Natural killer cell (primary cell): ENCODE measurements around the gene MAST4. TPM values are rescaled to one million over a fixed set of nuclear protein-coding genes. Genes with fewer than 3 reads are reported as not detected.

ENCODE experiments used
- ATAC-seq, 3 donors: fragments of 150-1000 bp in 2 of 3; fragments of 200-7000 bp in 1 of 3; cut with Tn5 transposase; 1 replicate in 1 of 3; 2 replicates in 2 of 3; pipeline ENCODE4 v1.10.0; 2021; ENCODE audit warnings: mild to moderate bottlenecking in 2 of 3, moderate library complexity in 2 of 3
- DNase-seq, 2 donors: peaks; one replicate each; pipeline versions ENCODE4 v3.0.0 to v3.0.0-alpha.2; 2013 to 2021; ENCODE audit warnings: mixed read lengths in 1 of 2
- H3K27ac ChIP-seq: one replicate; pipeline ENCODE4 v1.5.1; 2013; ENCODE audit warnings: mild to moderate bottlenecking, low read length
- H3K27me3 ChIP-seq: one replicate; pipeline ENCODE4 v1.6.1; 2013; ENCODE audit warnings: low read length; ENCODE audit not compliant: control insufficient read depth, insufficient read depth
- H3K36me3 ChIP-seq: one replicate; pipeline ENCODE4 v1.6.1; 2013; ENCODE audit warnings: low read length; ENCODE audit not compliant: control insufficient read depth, insufficient read depth
- H3K4me1 ChIP-seq: one replicate; pipeline ENCODE4 v1.6.1; 2013; ENCODE audit warnings: low read length; ENCODE audit not compliant: control insufficient read depth, insufficient read depth
- H3K4me3 ChIP-seq: one replicate; pipeline ENCODE4 v1.5.1; 2013; ENCODE audit warnings: low read length
- H3K9me3 ChIP-seq: one replicate; pipeline ENCODE4 v1.6.1; 2013; ENCODE audit warnings: low read length; ENCODE audit not compliant: control insufficient read depth, insufficient read depth
- H3K27ac Mint-ChIP-seq, 2 donors: one replicate each; pipeline ENCODE4 v1.8.0; 2022; ENCODE audit warnings: mild to moderate bottlenecking in 2 of 2, mixed read lengths in 2 of 2, moderate library complexity in 1 of 2
- H3K27me3 Mint-ChIP-seq, 2 donors: one replicate each; pipeline ENCODE4 v1.8.0; 2022; ENCODE audit warnings: low read depth in 2 of 2, mixed read lengths in 2 of 2
- H3K36me3 Mint-ChIP-seq: one replicate; pipeline ENCODE4 v1.8.0; 2022; ENCODE audit warnings: mixed read lengths
- H3K4me1 Mint-ChIP-seq, 2 donors: one replicate each; pipeline ENCODE4 v1.8.0; 2022; ENCODE audit warnings: mixed read lengths in 2 of 2
- H3K4me3 Mint-ChIP-seq: one replicate; pipeline ENCODE4 v1.8.0; 2022; ENCODE audit warnings: mild to moderate bottlenecking, moderate library complexity, mixed read lengths
- H3K9me3 Mint-ChIP-seq, 2 donors: one replicate each; pipeline ENCODE4 v1.8.0; 2022; ENCODE audit warnings: mixed read lengths in 2 of 2
- CTCF ChIP-seq: fragments of 200-600 bp; IDR thresholded peaks from one replicate; pipeline ENCODE4 v1.8.0; 2022; ENCODE audit warnings: antibody characterized with exemption
- WGBS: methylation state at CpG from one replicate; pipeline ENCODE4 v1.1.7; 2013; ENCODE audit warnings: missing lambda C conversion rate; ENCODE audit not compliant: insufficient coverage; 5-methylcytosine and 5-hydroxymethylcytosine counted together
- intact Hi-C: fragments of 100-400 bp; cut with micrococcal nuclease; formaldehyde crosslinking; loops from one replicate; pipeline ENCODE4 v1.14.2; 2022
- total RNA-seq, 4 donors: library from RNA; stranded (reverse); fragments of 120-200 nt in 1 of 4; gene quantifications; one replicate each; pipeline versions ENCODE4 v1.2.3 to v1.2.4, GENCODE V29; 2013 to 2022

Gene MAST4
- total RNA-seq, 3 donors from 2014 or later (not counting 1 experiment from before 2014, with no cell fraction given), result 6.5 to 14.1 (median 12.7) TPM

GRCh38 chr5:67037171-67037570 lies 441.0 kb downstream of the MAST4 start:
- Mint-ChIP-seq H3K4me1 (peaks cover 0 to 9% of the 10 kb centered on the region in 2 donors), H3K27ac (no peak overlapping the region), H3K4me3 (no peak overlapping the region), H3K9me3 (no peaks in the 10 kb centered on the region), H3K27me3 (no peaks in the 10 kb centered on the region), H3K36me3 (no peaks in the 10 kb centered on the region)
- no peak for TF ChIP-seq CTCF
- intact Hi-C loops, result no loop called here
- no peaks in the 10 kb centered on the region for H3K36me3 ChIP-seq
- no peaks in the 10 kb centered on the region for H3K27me3 ChIP-seq
- ATAC-seq (no peak), DNase-seq (no peak)
- H3K4me1 ChIP-seq, result no peaks in the 10 kb centered on the region
- H3K4me3 ChIP-seq, result no peak overlapping the region
- WGBS, result no CpG with 5 or more reads among the region's 1 CpG
- no peaks in the 10 kb centered on the region for H3K9me3 ChIP-seq
- H3K27ac ChIP-seq, result no peak overlapping the region

DNA sequence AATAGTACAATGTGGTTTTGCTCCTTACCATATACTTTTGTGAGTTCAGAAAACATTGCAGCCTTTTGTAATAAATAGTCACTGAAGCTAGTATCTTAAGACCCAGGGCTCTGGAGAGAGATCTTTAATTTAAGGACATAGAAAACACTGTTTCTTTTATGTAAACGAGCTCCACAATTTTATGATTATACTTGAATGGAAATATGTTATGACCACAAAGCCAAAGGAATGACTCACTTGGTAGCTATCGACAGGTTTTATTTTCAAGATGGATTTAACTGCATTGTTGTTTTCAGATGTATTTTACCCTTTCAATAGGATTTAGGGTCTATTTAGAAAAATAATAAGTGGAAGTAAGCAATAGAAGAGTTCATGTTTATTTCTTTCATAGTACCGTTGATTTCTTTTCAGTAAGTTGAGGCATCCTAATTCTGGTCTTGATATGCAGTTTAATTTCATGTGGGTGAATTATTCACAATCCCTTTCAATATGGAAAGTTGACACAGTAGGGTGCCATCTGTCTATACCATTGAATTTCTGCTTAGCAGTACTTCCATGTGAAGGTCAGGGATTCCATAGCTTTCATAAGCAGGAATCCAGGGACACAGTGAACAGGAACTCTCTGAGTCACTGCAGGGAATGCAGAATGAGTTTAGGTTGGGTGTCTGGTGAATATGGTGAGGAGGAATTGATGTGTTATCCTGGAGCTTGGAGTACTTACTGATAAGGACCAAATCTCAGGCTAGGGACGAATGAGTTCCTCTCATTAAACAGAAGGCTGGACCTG lies 442.8 kb downstream of the MAST4 start:
- Mint-ChIP-seq H3K4me1 (peaks cover 0 to 7% of the 10 kb centered on the region in 2 donors), H3K27me3 (no peaks in the 10 kb centered on the region), H3K9me3 (no peaks in the 10 kb centered on the region), H3K4me3 (no peak overlapping the region), H3K27ac (no peak overlapping the region), H3K36me3 (no peaks in the 10 kb centered on the region)
- ATAC-seq (no peak), DNase-seq (no peak)
- TF ChIP-seq CTCF, result no peak
- Histone ChIP-seq H3K27me3 (no peaks in the 10 kb centered on the region), H3K9me3 (no peaks in the 10 kb centered on the region), H3K27ac (no peak overlapping the region), H3K4me3 (no peak overlapping the region), H3K36me3 (no peaks in the 10 kb centered on the region), H3K4me1 (no peaks in the 10 kb centered on the region)
- intact Hi-C loops, result no loop called here
- WGBS, result 91% methylated on average over 4 of the region's 4 CpGs

- H3K27ac Mint-ChIP-seq, result no peak overlapping the region
- intact Hi-C loops, result no loop called here
- no peak for DNase-seq
- Histone ChIP-seq H3K4me1 (no peaks in the 10 kb centered on the region), H3K36me3 (no peaks in the 10 kb centered on the region), H3K27me3 (no peaks in the 10 kb centered on the region), H3K27ac (no peak overlapping the region), H3K4me3 (no peak overlapping the region), H3K9me3 (no peaks in the 10 kb centered on the region)
- no peak for ATAC-seq
- no peak overlapping the region for H3K4me3 Mint-ChIP-seq
- TF ChIP-seq CTCF, result no peak
- no peaks in the 10 kb centered on the region for H3K27me3 Mint-ChIP-seq
- H3K4me1 Mint-ChIP-seq, result no peaks in the 10 kb centered on the region
- H3K36me3 Mint-ChIP-seq, result no peaks in the 10 kb centered on the region
- H3K9me3 Mint-ChIP-seq, result no peaks in the 10 kb centered on the region
- WGBS, result 48% methylated on average over 12 of the region's 12 CpGs
These were observed 446.2 kb downstream of the MAST4 start for GRCh38 chr5:67042176-67043003.
